GM18868 (cell line): ENCODE measurements around the gene LYRM4.
A peak's percentile ranks its signal among the peaks of the same experiment; 100 is the strongest.

Source experiments
- ATAC-seq: cut with Tn5 transposase; IDR thresholded peaks from one replicate; pipeline ENCODE4 v1.9.1; 2021; ENCODE audit warnings: mild to moderate bottlenecking, moderate library complexity; ENCODE audit not compliant: unreplicated experiment

The LYRM4 gene

GRCh38 chr6:5105146-5105545, 155.6 kb downstream of the LYRM4 start:
- ATAC-seq = no peak

DNA sequence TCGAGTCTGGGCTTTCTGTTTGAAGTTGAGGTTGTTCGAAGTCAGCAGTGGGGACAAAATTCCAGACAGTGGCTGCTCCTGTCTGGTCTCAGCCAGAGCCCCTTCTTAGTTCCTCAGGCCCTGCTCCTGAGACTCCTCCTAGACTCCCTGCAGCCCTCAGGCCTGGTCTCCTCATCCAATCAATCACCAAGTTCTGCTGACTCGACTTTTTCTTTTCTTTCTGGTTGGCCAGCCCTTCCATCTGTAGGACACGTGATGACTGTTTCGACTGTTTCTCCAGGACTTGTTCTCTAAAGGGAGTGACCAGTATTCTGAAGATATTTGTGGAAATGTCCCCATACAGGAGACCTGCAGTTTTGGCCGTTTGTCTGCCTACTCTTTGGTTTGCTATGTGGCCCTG, 156.1 kb downstream of the LYRM4 start:
- no peak for ATAC-seq

GRCh38 chr6:5103250-5103649, 157.5 kb downstream of the LYRM4 start:
- ATAC-seq = no peak

GRCh38 chr6:5102267-5102970, 158.3 kb downstream of the LYRM4 start:
- no peak for ATAC-seq

DNA sequence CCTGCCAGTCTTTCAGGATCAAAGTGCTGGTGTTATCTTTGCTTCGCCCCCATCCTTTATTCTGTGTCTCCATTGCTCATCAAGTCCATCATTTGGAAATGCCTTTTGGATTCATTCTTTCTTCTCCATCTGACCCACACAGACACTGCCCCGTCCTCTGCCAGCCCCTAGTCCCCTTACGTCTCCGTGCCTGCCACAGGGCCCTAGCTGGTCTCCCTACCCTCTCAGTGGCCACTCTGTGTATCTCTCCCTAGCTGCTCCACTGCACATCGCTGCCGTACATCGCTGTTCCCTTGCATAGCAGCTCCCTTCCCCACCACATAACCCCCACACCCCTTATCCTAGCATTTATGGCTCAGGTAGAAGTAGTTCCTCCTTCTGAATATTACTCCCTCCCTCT, 159.9 kb downstream of the LYRM4 start:
- no peak for ATAC-seq

DNA sequence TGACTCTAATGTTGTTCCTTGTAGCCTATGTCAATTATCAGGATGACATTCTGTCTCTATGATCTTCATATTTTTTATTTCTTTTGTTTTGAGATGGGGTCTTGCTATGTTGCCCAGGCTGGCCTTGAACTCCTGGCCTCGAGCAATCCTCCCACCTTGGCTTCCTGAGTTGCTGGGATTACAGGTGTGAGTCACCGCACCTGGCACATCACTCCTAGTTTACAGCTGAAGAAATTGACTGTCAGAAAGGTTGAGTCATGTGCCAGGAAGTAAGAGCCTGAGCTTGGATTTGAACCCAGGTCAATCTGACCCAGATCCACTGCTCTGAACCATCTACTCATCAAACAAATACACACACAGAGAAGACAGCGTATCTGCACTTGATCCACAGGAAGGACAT, 161.2 kb downstream of the LYRM4 start:
- no peak for ATAC-seq

- no peak for ATAC-seq
Measured at GRCh38 chr6:5098501-5099270, 162.1 kb downstream of the LYRM4 start.

- no peak for ATAC-seq
Measured at GRCh38 chr6:5096482-5096881, 164.3 kb downstream of the LYRM4 start.

- peak; percentile 70 for ATAC-seq
Measured at GRCh38 chr6:5095236-5095635, 165.5 kb downstream of the LYRM4 start.

DNA sequence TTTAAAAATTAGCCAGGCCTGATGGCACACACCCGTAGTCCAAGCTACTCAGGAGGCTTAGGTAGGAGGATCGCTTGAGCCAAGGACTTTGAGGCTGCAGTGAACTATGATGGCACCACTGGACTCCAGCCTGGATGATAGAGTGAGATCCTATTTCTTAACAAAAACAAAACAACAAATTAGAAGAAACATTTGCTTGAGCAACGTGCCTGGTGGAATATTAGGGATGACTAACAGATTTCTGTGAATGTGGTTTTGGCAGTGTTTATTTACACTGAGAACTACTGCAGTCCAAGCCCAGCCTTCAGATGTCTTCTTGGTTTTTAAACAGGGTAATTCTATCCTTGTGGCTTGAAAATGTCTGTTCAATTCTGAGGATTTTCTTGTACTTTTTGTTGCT, 166.4 kb downstream of the LYRM4 start:
- no peak for ATAC-seq

GRCh38 chr6:5093231-5094015, 167.3 kb downstream of the LYRM4 start:
- ATAC-seq = no peak

GRCh38 chr6:5091210-5092069, 169.3 kb downstream of the LYRM4 start:
- no peak for ATAC-seq

DNA sequence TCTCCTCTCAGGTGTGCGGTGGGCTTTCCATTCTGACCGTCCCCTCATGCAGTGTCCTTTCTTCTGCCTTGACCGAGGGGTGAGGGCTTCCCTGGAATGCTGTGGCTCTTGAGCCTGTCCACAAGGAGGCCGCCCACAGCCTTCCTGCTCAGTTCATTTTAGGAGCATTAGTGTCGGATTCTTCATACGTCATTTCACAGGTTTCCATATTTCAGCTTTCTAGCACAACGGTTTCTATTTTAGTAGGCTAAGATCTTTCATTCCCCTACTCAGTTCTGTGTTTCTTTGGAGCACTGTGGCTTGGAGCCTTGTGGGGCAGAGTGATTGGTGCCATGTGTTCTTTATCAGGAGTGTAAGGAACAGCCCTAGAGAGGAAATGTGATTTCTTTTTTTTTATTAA, 170.1 kb downstream of the LYRM4 start:
- ATAC-seq = no peak

DNA sequence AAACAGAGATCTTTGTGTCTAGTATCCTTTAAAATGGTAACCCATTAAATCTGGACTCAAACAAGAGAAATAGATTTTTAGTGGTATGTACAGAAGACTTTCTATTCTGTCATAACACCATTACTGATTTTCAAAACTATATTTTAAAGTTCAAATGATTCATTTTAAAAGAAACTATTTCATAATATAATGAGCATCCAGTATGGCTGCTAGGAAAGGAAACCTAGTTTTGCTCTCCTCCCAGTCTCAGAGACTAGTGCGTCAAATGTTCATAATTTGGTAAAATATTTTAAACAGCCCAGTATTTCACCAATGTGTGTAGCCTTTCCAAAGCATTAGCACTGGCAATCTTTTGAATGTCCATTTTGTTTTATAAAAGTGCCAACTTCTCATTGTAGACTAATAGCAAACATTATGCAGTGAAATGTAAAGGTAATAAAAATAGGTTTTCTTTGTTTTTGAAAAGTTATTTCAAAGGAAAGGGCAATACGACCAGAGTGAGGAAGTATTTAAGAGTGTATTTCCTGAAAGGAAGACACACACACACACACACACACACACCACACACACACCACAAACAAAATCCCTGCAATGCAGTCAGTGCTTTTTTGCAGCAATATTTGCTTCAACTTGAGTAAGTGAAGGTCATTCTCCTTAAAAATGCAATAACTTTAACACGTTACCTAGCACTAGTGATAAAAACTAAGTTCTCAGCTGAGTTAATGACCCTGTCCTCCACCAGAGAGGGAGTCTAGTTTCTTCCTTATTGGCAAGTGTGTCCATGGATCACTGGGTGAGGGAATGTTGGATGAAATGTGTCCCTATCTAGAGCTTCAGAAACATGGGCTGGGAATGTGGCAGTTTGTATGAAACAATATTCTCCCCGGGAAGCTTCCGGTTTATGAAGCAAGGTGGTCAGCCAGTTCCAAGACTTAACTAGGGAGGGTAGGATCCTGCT, 171.0 kb downstream of the LYRM4 start:
- no peak for ATAC-seq

DNA sequence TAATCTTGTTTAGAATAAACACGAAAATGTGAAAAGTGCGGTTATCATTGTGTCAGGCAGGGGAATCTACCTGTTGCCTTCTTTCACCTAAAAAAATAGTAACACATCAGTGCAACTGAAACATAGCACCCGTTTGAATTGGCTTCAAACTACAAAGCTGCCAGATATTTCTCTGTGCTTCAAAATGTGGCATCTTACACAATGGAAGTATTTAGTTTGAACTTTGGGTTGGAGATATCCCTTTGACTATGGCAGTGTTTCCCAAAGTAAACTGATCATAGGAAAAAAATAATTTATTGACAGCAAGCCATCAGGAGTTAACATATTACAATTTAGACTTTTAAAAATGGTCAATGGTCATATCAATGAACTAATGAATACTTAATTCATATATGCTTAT, 172.0 kb downstream of the LYRM4 start:
- ATAC-seq = no peak

DNA sequence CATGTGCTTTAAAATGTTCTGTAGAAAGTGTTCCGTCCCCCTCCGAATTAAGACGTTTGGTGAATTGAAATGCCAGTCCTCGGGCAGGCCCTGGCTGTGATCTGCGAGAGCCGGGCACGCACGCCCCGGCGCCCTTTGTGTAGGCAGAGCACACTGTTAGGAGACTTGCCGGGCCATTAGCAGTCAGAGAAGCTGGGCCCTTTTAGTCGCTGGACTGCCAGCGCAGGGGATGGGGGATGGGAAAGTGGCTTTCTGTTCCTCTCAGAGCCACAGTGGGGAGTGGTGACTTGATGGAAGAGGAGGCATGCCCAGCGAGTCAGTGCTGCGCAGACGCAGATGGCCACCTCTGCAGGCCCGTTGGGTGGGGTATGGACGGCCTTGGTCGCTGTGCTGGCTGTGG, 173.4 kb downstream of the LYRM4 start:
- ATAC-seq = no peak

DNA sequence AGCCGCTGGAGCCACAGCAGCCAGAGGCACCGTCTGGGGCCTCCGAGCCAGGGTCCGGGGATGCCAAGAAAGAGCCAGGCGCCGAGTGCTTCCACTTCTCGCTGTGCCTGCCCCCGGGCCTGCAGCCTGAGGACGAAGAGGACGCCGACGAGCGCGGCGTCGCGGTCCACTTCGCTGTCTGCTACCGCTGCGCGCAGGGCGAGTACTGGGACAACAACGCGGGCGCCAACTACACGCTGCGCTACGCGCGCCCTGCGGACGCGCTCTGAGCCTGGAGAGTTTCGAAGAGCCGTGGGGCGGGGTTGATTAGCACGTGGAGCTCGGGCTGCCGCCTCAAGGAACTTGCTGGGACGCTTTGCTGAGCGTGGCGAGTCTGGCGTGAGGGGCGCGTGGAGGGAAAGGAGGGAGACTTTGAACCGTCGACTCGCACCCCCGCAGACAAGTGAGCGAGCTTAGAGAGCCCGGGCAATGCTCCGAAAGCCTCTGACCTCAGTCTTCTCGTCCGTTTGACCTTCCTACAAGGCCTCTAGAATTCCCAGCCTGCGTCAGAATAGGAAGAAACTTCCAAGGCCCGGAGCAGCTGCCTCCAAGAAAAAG, 174.4 kb downstream of the LYRM4 start:
- no peak for ATAC-seq

GRCh38 chr6:5085648-5086293, 175.0 kb downstream of the LYRM4 start:
- no peak for ATAC-seq
